HG02588 (cell line): ENCODE measurements around the gene DMD.

Experiments used
- ATAC-seq: cut with Tn5 transposase; IDR thresholded peaks from one replicate; pipeline ENCODE4 v1.9.1; 2021; ENCODE audit warnings: mild to moderate bottlenecking, moderate library complexity; ENCODE audit not compliant: unreplicated experiment

Gene DMD

DNA sequence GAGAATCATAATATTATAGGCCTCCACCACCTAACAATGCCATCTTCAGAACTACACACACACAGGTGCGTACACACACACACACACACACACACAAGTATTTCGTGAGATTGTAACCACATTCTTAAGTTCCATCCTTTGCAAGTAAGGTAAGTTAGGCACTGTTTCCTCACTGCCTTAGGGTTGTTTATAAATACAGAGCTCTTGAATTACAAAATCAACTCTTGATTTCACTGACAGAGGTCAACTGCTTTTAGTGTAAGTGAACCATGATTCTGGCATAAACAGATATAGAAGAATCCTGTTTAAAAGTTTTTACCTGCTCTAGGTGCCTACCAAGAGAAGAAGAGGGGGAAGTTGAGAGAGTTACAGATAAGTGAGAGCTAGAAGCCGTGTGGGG lies 166.1 kb downstream of the DMD start:
- no peak for ATAC-seq

DNA sequence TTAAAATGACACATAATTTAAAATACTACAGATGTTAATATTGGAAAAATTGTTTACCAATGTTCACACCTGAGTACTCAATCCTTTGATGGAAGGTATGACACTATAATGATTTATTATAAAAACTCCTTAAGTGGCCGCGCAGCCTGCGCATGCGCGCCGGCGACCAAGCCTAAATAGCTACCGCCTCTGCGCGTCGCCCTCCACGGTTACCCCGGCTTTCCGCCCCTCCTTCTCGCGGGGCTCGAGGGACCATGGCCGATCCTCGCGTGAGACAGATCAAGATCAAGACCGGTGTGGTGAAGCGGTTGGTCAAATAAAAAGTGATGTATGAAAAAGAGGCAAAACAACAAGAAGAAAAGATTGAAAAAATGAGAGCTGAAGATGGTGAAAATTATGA lies 170.2 kb downstream of the DMD start:
- no peak for ATAC-seq

DNA sequence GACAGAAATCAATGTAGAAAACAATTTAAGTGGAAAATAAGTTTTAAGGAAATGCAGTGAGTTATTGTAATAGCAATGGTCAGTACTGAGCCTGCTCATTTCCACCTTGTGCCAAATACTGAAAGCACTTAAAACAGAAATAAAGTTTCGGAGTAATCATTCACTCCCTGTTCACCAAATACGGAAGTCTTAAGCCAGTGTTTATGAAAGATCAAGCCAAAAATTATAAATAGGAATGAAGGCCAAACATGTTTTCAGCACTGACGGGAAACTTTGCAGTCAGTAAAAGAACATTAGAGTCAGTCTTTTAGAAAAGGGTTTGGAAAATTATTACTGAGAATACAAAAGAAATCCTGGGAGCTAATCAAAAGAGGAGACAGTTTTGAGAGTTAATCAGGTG lies 178.6 kb downstream of the DMD start:
- ATAC-seq, result no peak

GRCh38 chrX:33014949-33015348 lies 196.4 kb downstream of the DMD start:
- ATAC-seq, result no peak

GRCh38 chrX:33014086-33014485 lies 197.3 kb downstream of the DMD start:
- ATAC-seq, result no peak

DNA sequence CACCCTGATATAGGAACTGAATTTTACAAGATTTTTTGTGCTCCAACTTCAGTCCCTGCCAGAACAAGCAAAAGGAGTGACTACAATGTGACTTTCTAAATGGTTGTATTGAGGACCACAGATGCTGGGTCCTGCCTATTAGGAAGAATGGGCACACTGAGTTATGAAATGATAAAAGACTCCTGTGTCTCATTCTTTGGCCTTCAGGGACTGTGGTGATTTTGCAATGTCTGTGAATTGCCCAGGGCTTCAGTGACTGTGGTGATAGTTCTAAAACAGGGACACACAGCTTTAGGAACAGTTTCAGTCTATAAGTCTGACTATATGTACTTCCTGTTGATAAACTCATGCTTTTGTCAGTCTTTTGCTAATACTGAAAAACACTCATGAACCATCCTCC lies 210.2 kb downstream of the DMD start:
- ATAC-seq, result no peak

GRCh38 chrX:32998776-32999175 lies 212.6 kb downstream of the DMD start:
- ATAC-seq, result no peak

DNA sequence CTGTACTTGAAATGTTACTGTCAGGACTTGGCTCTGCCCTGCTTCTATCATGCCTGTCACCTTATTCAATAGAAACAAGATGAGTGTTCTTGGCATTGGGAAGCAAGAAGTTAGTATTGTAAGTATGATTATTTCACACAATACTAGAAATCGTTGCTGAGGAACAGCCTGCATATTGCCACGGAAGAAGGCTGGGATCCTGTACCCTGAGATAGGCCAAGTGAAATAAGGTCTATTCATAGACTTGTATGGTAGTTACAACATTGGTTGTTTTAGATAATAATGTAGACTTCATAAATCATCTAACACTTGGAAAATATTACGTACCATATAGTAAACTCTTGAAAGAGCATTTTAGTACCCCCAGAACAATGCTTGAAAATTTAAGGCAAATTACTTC lies 215.9 kb downstream of the DMD start:
- ATAC-seq, result no peak

- no peak for ATAC-seq
Measured at GRCh38 chrX:32987142-32987541, 224.2 kb downstream of the DMD start.

DNA sequence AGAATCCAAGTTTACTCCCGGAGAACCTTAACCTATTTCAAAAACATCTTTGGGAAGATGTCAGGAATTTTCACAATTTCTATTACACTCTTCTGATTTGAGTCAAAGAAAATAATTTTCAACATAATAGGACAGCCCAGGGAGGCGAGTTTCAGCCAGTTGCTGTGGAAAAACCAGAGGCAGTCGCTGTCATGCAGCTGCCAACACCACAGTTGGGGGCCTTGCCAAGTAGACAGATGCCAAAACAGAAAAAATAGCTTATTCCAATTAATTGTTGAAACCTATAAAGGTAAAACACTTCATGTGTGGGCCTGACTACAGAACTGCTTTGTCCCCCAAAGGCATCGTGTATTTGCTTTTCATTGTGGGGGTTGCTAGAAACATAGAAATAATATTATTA lies 225.8 kb downstream of the DMD start:
- ATAC-seq, result no peak

GRCh38 chrX:32966821-32967355 lies 244.5 kb downstream of the DMD start:
- ATAC-seq, result no peak

DNA sequence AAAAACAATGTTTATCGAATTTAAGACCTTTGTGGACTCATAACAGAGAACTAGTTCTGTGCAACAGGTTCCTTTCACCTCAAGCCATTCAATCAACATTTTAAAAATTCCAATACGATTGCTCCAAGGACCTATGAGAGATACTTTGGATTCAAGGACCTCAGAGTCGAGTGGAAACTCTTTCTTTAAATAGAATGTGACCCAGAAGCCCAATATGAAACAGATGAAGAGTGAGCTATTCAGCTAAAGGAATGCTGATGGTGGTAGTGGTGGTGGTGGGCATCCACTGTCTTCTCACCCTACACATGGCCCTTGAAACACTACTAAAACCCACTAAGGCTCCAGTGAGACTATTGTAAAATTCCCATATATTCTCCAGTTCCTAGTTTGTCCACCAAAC lies 257.2 kb downstream of the DMD start:
- no peak for ATAC-seq

DNA sequence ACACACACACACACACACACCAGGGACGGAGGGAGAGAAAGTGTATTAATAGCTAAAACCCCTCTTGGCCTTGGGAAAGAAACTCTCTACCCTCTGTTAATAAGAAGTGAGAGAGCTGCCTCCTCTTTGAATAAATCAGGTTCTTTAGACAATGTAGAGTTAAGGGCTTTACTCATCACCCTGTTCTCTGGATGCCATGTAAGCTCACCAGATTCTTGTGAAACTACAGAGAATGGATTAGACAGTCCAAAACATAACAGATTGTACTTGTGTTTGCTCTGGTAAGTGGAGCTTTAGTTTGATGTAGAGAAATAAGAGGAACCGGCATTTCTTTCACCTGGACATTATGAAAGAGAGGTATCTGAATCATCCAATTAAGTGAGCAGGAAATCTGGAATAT lies 263.2 kb downstream of the DMD start:
- ATAC-seq, result no peak

- no peak for ATAC-seq
Measured at GRCh38 chrX:32937043-32937442, 274.3 kb downstream of the DMD start.

GRCh38 chrX:32933548-32933947 lies 277.8 kb downstream of the DMD start:
- ATAC-seq, result no peak

DNA sequence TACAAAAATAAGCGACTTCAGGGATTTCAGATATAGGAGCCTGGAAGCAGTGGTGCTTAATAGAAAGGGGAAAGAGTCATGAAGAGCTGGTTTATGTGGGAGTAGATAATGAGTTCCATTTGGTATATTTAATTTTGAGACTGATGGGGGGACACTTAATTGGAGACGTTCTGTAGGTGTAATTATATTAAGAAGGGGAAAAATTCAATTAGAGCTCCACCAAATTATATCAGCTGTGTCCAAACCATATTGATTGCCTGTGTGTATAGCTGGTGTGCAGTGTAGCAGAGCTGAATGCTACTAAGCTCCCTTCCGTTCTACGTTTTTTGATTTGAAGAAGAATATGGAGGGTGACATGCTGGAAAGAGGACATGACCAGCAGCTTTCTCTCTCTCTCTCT lies 282.3 kb downstream of the DMD start:
- no peak for ATAC-seq

GRCh38 chrX:32896088-32896487 lies 315.3 kb downstream of the DMD start:
- no peak for ATAC-seq

GRCh38 chrX:32894679-32895078 lies 316.7 kb downstream of the DMD start:
- no peak for ATAC-seq

GRCh38 chrX:32893751-32894150 lies 317.6 kb downstream of the DMD start:
- no peak for ATAC-seq

- ATAC-seq, result no peak
Measured at GRCh38 chrX:32877592-32877991, 333.8 kb downstream of the DMD start.

GRCh38 chrX:32874839-32875238 lies 336.5 kb downstream of the DMD start:
- ATAC-seq, result no peak

- ATAC-seq, result no peak
Measured at GRCh38 chrX:32873786-32874185, 337.6 kb downstream of the DMD start.

- no peak for ATAC-seq
Measured at GRCh38 chrX:32871636-32872035, 339.7 kb downstream of the DMD start.

GRCh38 chrX:32868524-32868895 lies 342.8 kb downstream of the DMD start:
- ATAC-seq, result no peak
